Non-pigmented ciliary epithelial cell (primary cell): ENCODE data around the gene DHX35.
A peak's percentile ranks its signal among the peaks of the same experiment; 100 is the strongest.

Source experiments
- DNase-seq: peaks from one replicate; pipeline ENCODE4 v3.0.0-alpha.2; 2010; ENCODE audit warnings: low read depth

DHX35 gene, protein sequence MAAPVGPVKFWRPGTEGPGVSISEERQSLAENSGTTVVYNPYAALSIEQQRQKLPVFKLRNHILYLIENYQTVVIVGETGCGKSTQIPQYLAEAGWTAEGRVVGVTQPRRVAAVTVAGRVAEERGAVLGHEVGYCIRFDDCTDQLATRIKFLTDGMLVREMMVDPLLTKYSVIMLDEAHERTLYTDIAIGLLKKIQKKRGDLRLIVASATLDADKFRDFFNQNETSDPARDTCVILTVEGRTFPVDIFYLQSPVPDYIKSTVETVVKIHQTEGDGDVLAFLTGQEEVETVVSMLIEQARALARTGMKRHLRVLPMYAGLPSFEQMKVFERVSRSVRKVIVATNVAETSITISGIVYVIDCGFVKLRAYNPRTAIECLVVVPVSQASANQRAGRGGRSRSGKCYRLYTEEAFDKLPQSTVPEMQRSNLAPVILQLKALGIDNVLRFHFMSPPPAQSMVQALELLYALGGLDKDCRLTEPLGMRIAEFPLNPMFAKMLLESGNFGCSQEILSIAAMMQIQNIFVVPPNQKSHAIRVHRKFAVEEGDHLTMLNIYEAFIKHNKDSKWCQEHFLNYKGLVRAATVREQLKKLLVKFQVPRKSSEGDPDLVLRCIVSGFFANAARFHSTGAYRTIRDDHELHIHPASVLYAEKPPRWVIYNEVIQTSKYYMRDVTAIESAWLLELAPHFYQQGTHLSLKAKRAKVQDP

DNA sequence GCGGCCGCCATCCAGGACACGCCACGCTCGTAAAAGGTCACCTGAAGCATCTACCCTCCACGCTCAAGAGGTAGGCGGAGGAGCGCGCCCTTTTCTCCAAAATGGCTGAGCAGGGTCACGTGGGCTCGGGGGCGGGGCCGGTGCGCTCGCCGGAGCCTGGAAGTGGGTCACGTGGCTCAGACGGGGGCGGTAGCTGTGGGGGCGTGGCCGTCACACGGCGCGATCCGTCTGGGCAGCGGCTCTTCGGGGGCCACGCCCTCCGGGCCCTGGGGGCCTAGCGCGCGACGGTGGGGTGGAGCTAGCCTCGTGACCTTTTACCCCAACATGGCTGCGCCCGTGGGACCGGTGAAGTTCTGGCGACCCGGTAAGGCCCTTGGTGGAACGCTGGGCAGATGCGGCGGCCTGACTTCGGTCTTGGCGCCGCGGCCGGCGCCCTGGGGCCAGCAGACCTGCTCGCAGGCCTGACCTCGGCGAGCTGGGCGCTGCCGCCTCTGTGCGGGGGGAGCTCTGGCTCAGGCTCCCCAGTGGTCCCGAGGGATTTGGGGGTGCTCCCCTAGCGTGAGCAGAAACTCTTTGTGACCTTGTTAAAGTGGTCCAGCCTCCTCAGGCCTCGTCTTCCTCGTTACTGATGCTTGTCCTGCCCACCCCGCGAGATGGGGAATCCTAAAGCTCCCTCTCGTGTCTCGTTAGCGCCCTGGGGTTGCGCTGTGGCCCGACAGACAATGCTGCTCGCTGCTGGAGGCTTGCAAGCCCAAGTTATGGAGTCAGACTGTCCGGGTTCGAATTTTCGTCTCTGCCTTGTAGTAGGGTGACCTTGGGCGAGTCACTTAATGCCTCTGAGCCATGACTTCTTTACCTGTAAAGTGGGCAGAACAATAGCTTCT, at the start of gene DHX35:
Gene DHX35 (plus strand): TSS at position 301 of the 884 bp plus-strand sequence. CDS start 24 bp downstream, at position 325.
- peak; percentile 66 for DNase-seq

DNA sequence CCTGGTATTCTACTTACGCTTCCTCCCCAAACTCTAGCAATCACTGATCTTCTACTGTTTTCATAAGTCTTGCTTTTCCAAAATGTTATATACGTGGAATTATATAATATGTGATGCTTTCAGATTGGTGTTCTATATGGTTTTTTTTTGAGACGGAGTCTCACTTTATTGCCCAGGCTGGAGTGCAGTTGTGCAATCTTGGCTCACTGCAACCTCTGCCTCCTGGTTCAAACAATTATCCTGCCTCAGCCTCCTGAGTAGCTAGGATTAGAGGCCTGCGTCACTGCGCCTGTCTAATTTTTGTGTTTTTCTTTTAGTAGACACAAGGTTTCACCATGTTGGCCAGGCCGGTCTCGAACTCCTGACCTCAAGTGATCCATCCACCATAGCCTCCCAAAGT, 46.8 kb upstream of the DHX35 start:
- DNase-seq: no peak

DNA sequence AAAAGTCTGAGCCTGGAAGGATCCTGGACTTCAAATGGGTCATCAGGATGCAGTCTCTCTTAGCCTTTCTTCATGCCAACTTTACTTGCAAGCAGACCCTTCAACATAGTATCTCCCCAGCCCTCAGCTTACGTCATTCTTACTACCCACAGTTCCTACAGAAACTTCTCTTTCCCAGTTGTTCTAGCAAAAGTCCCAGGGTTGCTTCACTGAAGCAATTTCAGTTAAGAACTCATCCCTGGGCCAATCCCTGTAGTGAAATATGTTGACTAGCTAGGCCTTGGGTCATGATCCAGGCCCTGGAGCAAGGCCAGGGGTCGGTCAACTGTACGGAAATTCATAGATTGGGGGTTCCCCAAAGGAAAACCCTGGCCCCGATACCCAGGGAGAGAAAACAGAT, 44.5 kb upstream of the DHX35 start:
- DNase-seq: no peak

DNA sequence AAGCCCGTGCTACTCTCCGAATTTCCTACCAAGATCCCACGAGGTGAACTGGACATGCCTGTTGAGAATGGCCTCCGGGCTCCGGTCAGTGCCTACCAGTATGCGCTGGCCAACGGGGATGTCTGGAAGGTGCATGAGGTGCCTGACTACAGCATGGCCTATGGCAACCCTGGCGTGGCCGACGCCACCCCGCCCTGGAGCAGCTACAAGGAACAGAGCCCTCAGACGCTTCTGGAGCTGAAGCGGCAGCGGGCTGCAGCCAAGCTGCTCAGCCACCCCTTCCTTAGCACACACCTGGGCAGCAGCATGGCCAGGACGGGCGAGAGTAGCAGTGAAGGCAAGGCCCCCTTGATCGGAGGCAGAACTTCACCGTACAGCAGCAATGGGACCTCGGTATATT, 44.0 kb upstream of the DHX35 start:
- DNase-seq: no peak

DNA sequence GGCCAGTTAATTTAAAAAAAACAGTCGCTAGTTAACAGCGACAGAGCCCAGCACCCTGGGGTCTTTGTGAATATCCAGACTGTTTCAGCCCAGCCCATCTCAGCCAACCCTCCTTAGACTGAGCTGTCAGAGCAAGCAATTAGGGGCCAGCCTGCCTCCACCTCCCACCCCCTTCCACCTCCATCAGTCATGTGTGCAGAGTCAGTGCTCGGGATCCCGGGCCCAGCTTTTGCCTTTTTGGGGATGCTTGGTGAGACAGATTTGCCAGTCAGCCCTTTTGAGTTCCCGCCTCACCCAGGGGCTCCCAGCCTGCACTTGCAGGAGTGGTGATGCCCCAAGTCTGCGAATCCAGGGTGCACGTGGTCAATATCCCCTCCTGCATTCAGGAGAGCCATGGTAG, 42.5 kb upstream of the DHX35 start:
- no peak for DNase-seq

DNA sequence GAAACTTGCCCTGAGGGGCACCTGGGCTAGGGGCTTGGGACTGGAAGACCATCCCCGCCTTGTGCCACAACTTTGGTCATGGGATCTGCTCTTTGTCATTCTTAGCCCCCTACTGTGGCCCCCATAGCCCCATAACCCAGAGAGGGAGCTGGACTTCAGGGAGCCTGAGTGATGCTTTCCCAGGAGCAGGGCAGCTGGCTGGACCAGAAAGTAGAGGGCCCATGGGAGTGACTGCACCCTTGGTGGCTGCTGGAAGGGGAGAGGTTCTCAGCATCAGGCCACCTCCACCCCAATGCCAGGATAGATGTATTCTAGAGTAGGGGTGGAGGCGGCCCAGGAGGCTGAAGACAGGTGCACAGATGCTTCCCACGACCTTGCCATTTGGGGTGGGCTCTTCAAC, 41.7 kb upstream of the DHX35 start:
- DNase-seq: no peak

DNA sequence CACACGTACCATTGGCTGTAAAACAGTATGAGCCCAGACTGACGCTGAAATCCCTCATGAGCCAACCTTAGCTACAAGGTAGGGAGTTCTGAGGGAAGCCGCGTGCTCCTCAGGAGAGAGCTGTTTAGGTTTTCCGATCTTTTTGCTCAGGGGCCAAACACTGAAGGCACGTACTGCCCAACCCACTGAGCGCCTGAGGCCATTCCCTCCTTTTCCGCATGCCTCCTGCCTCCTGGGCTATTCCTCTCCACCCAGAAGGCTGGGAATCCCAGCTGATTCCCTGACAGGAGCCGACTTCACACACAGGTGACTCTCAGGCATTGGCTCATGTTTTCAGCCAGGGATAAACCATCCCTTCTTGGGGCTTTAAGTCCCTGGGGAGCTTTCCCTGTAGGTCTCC, 41.3 kb upstream of the DHX35 start:
- no peak for DNase-seq

DNA sequence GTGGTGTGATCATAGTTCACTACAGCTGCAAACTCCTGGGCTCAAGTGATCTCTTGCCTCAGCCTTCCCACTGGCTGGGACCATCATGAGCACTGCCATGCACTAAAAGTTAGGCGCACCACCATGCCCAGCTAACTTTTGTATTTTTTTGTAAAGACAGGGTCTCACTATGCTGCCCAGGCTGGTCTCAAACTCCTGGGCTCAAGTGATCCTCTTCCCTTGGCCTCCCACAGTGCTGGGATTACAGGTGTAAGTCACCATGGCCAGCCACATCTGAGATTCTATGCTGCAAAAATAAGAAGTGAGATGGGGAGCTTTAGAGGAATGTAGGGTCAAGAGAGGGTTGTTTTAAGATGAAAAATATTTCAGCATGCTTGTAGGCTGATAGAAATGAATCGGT, 37.4 kb upstream of the DHX35 start:
- no peak for DNase-seq

DNA sequence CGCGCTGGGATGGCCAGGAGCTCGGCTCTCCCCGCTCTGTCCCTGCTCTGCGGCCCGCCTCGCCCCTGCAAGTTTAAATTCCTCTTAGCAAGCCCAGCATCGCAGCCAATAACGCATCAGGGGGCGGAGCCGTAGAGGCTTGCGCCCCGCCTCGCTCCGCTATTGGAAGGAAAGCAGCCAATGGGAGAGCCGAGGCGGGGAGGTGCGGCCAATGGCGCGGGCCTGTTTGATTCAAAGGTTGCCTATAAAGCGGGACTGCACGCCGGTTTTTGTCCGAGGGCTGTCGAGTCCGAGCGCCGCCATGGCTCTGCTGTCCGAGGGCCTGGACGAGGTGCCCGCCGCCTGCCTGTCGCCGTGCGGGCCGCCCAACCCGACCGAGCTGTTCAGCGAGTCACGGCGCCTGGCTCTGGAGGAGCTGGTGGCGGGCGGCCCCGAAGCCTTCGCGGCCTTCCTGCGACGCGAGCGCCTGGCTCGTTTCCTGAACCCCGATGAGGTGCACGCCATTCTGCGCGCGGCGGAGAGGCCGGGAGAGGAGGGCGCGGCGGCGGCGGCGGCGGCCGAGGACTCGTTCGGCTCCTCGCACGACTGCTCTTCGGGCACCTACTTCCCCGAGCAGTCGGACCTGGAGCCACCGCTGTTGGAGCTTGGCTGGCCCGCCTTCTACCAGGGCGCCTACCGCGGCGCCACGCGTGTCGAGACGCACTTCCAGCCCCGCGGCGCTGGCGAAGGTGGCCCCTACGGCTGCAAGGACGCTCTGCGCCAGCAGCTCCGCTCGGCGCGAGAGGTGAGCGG, 35.8 kb upstream of the DHX35 start, which contains the start of gene FAM83D:
Gene FAM83D (plus strand): TSS at position 276 of the 792 bp plus-strand sequence. CDS start 26 bp downstream, at position 302.
- peak; percentile 87 for DNase-seq

DNA sequence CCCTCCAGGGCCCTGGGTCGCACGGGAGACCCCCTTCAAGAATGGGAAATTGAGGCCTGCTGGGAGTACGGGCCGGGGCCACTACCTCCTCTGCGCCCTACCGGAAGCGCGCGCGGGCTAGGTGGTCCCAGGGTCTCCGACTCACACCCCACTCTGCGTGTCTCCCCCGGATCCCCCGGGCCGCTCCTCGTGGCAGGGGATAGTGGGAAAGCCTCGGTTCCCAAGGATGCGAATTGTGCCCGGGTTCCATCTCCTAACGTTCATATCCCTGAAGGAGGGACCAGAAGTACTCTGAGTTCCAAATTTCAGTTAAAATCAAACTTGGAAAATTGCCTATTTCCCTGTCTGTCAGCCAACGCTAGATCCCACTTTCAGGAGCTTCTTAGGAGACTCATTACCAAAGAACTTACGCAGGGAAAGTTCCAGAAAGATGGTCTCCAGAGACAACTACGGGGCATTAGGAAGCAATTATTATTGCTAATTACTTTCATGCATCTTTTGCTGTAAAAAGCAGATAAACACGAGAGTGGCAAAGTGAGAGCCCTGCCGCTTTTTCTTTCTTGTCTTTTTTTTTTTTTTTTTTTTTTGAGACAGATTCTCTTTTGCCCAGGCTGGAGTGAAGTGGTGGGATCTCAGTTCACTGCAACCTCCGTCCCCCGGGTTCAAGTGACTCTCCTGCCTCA, 35.1 kb upstream of the DHX35 start:
- no peak for DNase-seq

DNA sequence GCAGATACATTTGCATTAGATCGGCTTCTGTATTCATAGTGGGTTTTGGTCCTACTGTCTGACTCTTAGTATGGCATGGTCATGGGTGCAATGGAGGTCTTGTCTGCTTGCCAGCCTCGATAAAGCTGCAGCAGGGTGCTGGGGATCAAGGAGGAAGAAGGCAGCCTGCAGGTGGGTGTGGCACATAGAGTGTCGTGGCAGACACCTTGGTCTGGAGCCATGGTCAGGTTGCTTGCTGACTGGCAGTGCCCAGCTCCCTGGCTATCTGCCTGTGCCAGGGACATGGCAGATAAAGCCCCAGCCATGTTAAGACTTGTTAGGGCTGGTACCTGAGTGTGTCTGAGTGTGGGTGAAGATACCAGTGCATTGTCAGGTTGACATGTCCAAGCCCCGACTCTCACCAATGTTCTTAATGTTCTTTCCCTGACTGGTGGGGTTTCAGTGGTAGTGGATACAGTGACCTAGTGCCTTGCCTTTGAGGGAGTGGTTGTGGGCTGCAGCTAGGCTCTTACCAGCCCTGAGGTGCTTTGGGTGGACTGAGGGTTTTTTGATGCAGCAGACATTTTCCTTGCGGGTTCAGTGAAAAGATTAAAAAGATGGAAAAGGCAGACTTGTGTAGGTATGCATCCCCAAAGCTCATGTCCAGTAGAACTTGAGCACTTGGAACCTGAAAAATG, 34.1 kb upstream of the DHX35 start:
- DNase-seq: no peak

DNA sequence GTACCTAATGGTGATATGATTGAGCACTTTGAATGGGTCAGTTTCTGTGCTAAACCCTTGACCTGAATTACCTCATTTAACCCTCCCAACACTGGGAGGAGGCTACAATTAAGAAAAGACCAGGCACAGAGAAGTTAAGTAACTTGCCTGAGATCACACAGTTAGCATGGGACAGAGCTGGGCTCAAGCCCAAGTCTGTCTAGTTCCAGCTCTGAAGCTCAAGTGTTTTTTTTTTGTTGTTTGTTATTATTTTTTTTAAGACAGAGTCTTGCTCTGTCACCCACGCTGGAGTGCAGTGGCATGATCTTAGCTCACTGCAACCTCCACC, 31.9 kb upstream of the DHX35 start:
- DNase-seq: no peak

DNA sequence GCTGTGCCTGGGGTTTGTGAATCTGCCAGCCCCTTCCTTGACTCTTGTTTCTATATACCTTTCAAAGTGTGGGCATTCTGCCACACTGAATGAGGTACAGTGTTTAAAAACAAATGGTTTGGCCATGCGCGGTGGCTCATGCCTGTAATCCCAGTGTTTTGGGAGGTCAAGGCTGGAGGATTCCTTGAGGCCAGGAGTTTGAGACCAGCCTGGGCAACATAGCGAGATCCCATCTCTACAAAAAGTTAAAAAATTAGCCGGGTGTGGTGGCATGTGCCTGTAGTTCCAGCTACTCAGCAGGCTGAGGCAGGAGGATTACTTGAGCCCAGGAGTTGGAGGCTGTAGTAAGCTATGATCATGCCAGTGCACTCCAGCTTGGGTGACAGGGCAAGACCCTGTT, 30.2 kb upstream of the DHX35 start:
- no peak for DNase-seq

DNA sequence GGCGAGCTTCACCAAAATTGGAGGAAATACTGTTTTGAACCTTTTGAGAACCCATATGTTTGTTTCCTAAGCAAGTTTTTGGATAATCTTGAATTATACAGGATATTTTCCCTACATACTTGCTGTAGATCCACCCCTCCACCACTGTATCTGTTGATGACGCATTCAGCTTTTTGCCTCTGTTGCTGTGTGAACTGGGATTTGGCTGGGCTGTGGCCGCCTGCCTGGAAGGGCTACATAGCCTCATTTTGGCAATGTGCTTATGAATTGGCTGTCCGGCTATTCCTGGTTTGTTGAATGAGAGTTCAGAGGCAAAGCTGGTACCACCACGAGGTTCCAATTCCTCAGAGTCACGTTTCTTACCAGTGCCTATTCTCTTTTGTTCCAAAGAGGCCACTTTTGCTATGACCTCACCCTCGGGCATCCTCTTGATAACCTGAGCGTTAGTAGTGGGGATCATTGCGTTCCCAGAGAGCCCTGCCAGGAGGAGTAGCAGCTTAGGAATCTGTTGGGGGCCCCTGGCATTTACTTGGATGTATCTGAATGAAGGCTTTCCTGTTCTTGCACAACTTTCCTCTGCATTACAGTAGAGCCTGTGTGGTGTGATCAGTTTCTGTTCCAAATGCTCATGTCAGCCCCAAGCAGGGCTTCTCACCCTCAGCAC, 29.6 kb upstream of the DHX35 start:
- DNase-seq: peak; percentile 17

DNA sequence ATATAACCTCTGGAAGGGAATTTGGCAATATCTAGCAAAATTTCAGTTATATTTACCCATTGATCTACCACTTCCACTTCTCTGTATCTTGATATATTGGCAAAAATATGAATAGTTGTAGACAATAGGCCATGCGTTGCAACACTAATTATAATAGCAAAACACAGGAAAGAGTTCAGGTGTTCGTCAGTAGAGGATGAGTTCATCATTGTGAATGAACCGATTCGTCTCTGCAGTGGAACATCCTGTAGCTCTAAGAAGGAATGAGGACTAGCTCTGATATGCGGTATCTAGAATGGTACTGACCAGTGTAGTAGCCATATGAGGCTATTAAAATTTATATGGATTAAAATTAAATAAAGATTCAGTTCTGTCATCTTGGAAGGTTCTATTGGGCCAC, 27.6 kb upstream of the DHX35 start:
- no peak for DNase-seq

DNA sequence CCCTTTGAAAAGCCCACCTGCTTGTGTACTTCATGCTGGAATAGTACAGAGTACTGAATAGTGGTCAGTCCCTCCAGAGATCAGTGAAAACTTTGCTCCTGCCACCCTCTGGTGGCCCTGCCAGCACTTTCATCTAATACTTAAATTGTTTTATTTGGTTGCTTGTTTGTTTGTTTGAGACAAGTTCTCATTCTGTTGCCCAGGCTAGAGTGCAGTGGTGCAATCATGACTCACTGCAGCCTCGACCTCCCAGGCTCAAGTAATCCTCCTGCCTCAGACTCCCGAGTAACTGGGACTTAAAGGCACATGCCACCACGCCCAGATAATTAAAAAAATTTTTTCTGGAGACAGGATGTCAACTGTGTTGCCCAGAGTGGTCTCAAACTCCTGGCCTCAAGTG, 26.9 kb upstream of the DHX35 start:
- no peak for DNase-seq

DNA sequence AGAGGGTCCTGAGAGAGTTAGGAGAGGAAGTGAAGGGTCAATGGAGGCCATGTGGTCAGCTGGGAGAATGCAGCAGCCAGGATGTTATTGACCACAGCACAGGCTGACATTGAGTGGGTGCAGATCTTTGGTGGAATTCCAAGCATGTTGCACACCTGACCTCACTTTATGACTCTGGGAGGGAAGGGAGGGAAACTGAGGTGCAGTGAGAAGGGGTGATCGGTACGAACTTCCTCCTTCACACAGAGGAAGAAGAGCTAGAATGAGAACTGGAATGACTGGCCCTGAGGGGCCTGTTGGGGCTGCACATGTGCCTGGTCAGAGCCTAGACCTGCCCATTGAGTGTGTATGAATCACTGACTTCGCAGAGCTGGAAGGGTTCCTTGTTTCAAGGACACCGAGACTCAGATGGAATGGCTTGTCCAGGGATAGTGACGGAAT, 26.2 kb upstream of the DHX35 start:
- DNase-seq: no peak

DNA sequence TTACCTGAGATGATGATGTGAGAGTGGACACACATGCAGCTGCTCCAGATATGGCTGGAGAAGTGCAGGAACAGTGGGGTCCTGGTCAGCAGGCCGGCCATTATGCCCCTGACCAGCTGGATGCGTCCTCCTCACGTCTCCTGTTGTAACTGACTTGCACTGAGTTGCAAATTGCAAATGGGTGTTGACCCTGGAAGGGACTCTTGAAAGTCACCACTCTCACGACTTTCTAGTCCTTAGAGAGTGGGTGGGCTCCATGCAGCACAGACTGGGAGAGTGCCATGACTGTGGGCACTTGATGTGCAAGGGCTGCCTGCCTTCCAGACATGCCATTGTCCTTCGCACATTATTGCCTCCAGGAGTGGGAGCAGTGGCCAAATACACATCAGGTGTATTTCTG, 25.1 kb upstream of the DHX35 start:
- no peak for DNase-seq

DNA sequence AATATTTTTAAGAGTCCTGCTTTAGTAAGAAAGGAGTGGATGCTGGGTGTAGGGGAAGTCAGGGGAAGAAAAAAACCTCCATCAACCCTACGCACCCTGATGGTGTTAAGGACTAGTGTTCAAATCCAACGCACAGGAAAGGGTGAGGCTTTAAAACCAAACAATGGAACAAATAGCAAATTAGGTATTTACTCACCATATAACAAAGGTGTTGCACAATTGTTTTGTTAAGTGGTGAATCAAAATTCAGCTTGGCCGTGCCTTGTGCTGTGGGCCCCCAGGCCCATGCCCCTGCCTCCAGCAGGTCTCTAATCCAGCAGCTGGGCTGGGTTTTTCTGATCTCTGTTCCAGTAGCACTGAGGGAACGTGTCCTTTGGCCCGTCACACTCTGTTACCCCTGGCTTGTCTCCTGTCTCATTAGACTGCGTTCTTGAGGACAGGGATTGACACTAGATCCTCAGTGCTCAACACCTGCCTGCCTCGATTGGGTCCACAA, 24.1 kb upstream of the DHX35 start:
- DNase-seq: no peak

DNA sequence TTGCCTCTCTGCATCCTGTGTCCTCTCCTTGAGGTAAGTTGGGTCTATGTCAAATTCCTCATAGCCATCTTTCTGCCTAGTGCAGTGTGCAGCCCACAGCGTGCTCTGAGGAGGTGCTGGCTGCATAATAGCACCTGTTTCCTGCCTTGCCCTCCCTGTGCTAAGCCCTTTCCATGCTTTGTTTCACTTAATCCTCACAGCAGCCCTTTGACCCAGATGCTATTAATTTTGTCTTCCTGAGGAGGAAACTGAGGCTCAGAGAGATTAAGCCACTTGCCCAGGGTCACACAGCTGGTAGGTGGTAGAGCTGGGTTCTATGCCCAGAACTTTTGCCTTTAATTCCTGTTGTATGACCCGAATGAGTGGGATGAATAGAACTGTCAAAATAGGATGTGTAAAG, 22.5 kb upstream of the DHX35 start:
- no peak for DNase-seq
